Mammary epithelial cell (primary cell): ENCODE measurements around the gene POU2F3.

ENCODE experiments used
- CTCF ChIP-seq, 2 donors: IDR thresholded peaks in 1 of 2; conservative IDR thresholded peaks in 1 of 2; 2 replicates each; pipeline ENCODE4 v1.5.1; 2011 to 2012; ENCODE audit warnings: inconsistent platforms in 2 of 2, low read length in 2 of 2, mild to moderate bottlenecking in 2 of 2, control low read depth in 1 of 2, low read depth in 1 of 2; ENCODE audit not compliant: insufficient read depth in 1 of 2; ENCODE audit errors: extremely low read depth in 1 of 2
- EZH2 ChIP-seq: IDR thresholded peaks from 2 replicates; pipeline ENCODE4 v1.6.1; 2012; ENCODE audit warnings: low read length, inconsistent platforms, borderline replicate concordance

- TF ChIP-seq CTCF (conservative IDR thresholded peaks at IDR 0.05 in 1 of 2, IDR thresholded peaks at IDR 0.05 in 1 of 2; ENCODE audit: extremely low read depth in 1 of 2, insufficient read depth in 1 of 2, low read depth in 1 of 2, low read length in 2 of 2) (no peak), EZH2 (no peak)
Observed at GRCh38 chr11:120288021-120288420, 48.1 kb downstream of the POU2F3 start.
